Neural progenitor cell (in vitro differentiated cells): Measurements from ENCODE around the gene SIAE. TPM values are rescaled to one million over a fixed set of nuclear protein-coding genes. Genes with fewer than 3 reads are reported as not detected.

Experiments used
- DNase-seq: peaks from one replicate; pipeline ENCODE4 v3.0.0-alpha.2; 2016; ENCODE audit warnings: low spot score
- H2AFZ ChIP-seq: fragments of 200-600 bp; sonication (generic); replicated peaks from 2 replicates; pipeline ENCODE4 v1.6.1; 2016; ENCODE audit warnings: antibody characterized with exemption
- H3F3A ChIP-seq: fragments of 200-600 bp; sonication (generic); 2 replicates; pipeline ENCODE4 v1.6.1; 2016; ENCODE audit warnings: antibody characterized with exemption, low read depth
- H3K27ac ChIP-seq: fragments of 200-600 bp; sonication (generic); 2 replicates; pipeline ENCODE4 v1.5.1; 2016; ENCODE audit warnings: mild to moderate bottlenecking
- H3K27me3 ChIP-seq: fragments of 200-600 bp; sonication (generic); 2 replicates; pipeline ENCODE4 v1.6.1; 2016; ENCODE audit warnings: mild to moderate bottlenecking, moderate library complexity
- H3K36me3 ChIP-seq: fragments of 200-600 bp; sonication (generic); 2 replicates; pipeline ENCODE4 v1.5.1; 2016
- H3K4me1 ChIP-seq: fragments of 200-600 bp; sonication (generic); 2 replicates; pipeline ENCODE4 v1.6.1; 2016; ENCODE audit warnings: mixed run types
- H3K4me2 ChIP-seq: fragments of 200-600 bp; sonication (generic); 2 replicates; pipeline ENCODE4 v1.6.1; 2016
- H3K4me3 ChIP-seq: fragments of 200-600 bp; sonication (generic); 2 replicates; pipeline ENCODE4 v1.5.1; 2016
- H3K79me2 ChIP-seq: fragments of 200-600 bp; sonication (generic); 2 replicates; pipeline ENCODE4 v1.6.1; 2016; ENCODE audit warnings: low read depth
- H3K9ac ChIP-seq: fragments of 200-600 bp; sonication (generic); 2 replicates; pipeline ENCODE4 v1.6.1; 2016
- H3K9me3 ChIP-seq: fragments of 200-600 bp; sonication (generic); 2 replicates; pipeline ENCODE4 v1.5.1; 2016; ENCODE audit warnings: low read depth
- H4K20me1 ChIP-seq: fragments of 200-600 bp; sonication (generic); 2 replicates; pipeline ENCODE4 v1.6.1; 2016; ENCODE audit warnings: low read depth
- H3K27ac Mint-ChIP-seq: 3 replicates; pipeline ENCODE4 v1.8.0; 2021; ENCODE audit warnings: mixed read lengths
- H3K27me3 Mint-ChIP-seq: 2 replicates; pipeline ENCODE4 v1.8.0; 2022; ENCODE audit warnings: low read depth, mild to moderate bottlenecking, inconsistent platforms, moderate library complexity, mixed read lengths; ENCODE audit not compliant: insufficient read depth
- H3K36me3 Mint-ChIP-seq: 3 replicates; pipeline ENCODE4 v1.8.0; 2021; ENCODE audit warnings: mixed read lengths
- H3K4me1 Mint-ChIP-seq: 3 replicates; pipeline ENCODE4 v1.8.0; 2021; ENCODE audit warnings: mixed read lengths
- H3K4me3 Mint-ChIP-seq: 3 replicates; pipeline ENCODE4 v1.8.0; 2021; ENCODE audit warnings: mild to moderate bottlenecking, moderate library complexity, mixed read lengths
- H3K9me3 Mint-ChIP-seq: 3 replicates; pipeline ENCODE4 v1.8.0; 2020; ENCODE audit warnings: mixed read lengths
- CTCF ChIP-seq: fragments of 200-600 bp; sonication (generic); IDR thresholded peaks from 2 replicates; pipeline ENCODE4 v1.5.1; 2017; ENCODE audit warnings: antibody characterized with exemption, mild to moderate bottlenecking
- EZH2 ChIP-seq: fragments of 200-600 bp; sonication (generic); IDR thresholded peaks from 2 replicates; pipeline ENCODE4 v1.6.1; 2017; ENCODE audit warnings: antibody characterized with exemption, mild to moderate bottlenecking, moderate library complexity
- EZH2phosphoT487 ChIP-seq: fragments of 200-600 bp; sonication (generic); IDR thresholded peaks from 2 replicates; pipeline ENCODE4 v1.6.1; 2017; ENCODE audit warnings: antibody characterized with exemption
- total RNA-seq: library from RNA; depleted of rRNA; stranded (reverse); fragments of >200 nt; gene quantifications from 2 replicates; pipeline ENCODE4 v1.2.3, GENCODE V29; 2015; ENCODE audit warnings: low replicate concordance

The SIAE gene
- total RNA-seq, 1 donor from 2014 or later, result 3.6 TPM

GRCh38 chr11:124716591-124716990 is 43.1 kb upstream of the SIAE start:
- Histone ChIP-seq H3K9me3 (no peaks in the 10 kb centered on the region), H3K4me1 (peaks cover 22% of the 10 kb centered on the region), H3K36me3 (no peaks in the 10 kb centered on the region), H3F3A (peaks cover 17% of the 10 kb centered on the region), H3K4me2 (no peak overlapping the region), H2AFZ (no peak overlapping the region), H3K9ac (no peak overlapping the region), H4K20me1 (no peaks in the 10 kb centered on the region), H3K4me3 (no peak overlapping the region), H3K79me2 (no peaks in the 10 kb centered on the region), H3K27me3 (peaks cover 69% of the 10 kb centered on the region), H3K27ac (no peak overlapping the region)
- TF ChIP-seq EZH2 (no peak), EZH2phosphoT487 (no peak), CTCF (no peak)
- H3K27me3 Mint-ChIP-seq, result peaks cover 14% of the 10 kb centered on the region
- no peak overlapping the region for H3K27ac Mint-ChIP-seq
- H3K9me3 Mint-ChIP-seq, result peaks cover 2% of the 10 kb centered on the region
- no peaks in the 10 kb centered on the region for H3K36me3 Mint-ChIP-seq
- H3K4me1 Mint-ChIP-seq, result peaks cover 27% of the 10 kb centered on the region
- DNase-seq, result no peak
- no peak overlapping the region for H3K4me3 Mint-ChIP-seq

DNA sequence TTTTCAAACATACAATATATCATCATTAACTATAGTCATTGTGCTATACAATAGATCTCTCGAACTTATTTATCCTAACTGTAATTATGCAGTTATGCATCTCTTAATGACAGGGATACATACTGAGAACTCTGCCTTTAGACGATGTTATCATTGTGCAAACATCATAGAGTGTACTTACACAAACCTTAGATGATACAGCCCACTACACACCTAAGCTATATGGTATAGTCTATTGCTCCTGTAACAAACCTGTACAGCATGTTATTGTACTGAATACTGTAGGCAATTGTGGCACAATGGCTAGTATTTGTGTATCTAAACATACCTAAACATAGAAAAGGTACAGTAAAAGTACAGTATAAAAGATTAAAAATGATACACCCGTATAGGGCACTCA is 38.9 kb upstream of the SIAE start:
- Histone ChIP-seq H3K4me1 (peaks cover 1% of the 10 kb centered on the region), H3K79me2 (no peaks in the 10 kb centered on the region), H3K9me3 (no peaks in the 10 kb centered on the region), H3F3A (no peaks in the 10 kb centered on the region), H3K27me3 (peaks cover 27% of the 10 kb centered on the region), H2AFZ (no peak overlapping the region), H3K9ac (no peak overlapping the region), H4K20me1 (no peaks in the 10 kb centered on the region), H3K4me2 (no peak overlapping the region), H3K27ac (no peak overlapping the region), H3K4me3 (no peak overlapping the region), H3K36me3 (no peaks in the 10 kb centered on the region)
- Mint-ChIP-seq H3K27ac (no peak overlapping the region), H3K4me1 (peaks cover under 1% of the 10 kb centered on the region), H3K27me3 (peaks cover 2% of the 10 kb centered on the region), H3K4me3 (no peak overlapping the region), H3K36me3 (no peaks in the 10 kb centered on the region), H3K9me3 (peaks cover 7% of the 10 kb centered on the region)
- TF ChIP-seq CTCF (no peak), EZH2phosphoT487 (no peak), EZH2 (no peak)
- no peak for DNase-seq

DNA sequence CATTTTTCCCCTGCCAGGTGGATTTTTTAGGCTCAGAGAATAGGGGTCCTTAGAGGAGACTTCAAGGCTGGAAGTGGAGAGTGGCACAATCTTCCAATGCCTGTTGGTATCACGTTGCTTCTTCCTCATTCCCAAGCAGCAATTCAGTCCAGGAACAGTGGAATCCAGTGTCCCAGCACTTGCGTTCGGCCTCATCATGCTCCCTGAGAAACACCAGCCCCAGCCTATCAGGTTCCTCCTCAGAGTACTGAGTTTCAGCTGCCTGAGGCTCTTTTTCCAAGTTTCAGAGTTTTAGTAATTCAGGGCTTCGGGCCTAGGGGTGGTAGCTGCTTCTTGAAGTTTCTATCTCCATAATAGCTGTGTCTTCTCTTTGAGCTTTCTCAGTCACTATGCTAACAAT is 34.3 kb upstream of the SIAE start:
- Histone ChIP-seq H4K20me1 (no peaks in the 10 kb centered on the region), H3K36me3 (no peaks in the 10 kb centered on the region), H2AFZ (no peak overlapping the region), H3K4me2 (no peak overlapping the region), H3K4me1 (no peaks in the 10 kb centered on the region), H3K27me3 (no peaks in the 10 kb centered on the region), H3K27ac (no peak overlapping the region), H3K79me2 (no peaks in the 10 kb centered on the region), H3K9me3 (no peaks in the 10 kb centered on the region), H3K4me3 (no peak overlapping the region), H3K9ac (no peak overlapping the region), H3F3A (no peaks in the 10 kb centered on the region)
- Mint-ChIP-seq H3K9me3 (peaks cover 12% of the 10 kb centered on the region), H3K4me1 (peaks cover 3% of the 10 kb centered on the region), H3K27ac (no peak overlapping the region), H3K36me3 (peaks cover 1% of the 10 kb centered on the region), H3K27me3 (no peaks in the 10 kb centered on the region), H3K4me3 (no peak overlapping the region)
- no peak for DNase-seq
- TF ChIP-seq CTCF, result no peak
- TF ChIP-seq EZH2phosphoT487, result no peak
- no peak for TF ChIP-seq EZH2
